K562 (cell line): ENCODE results near the gene TUT4. TPM values are rescaled to one million over a fixed set of nuclear protein-coding genes. Genes with fewer than 3 reads are reported as not detected.

Source experiments
- CBFA2T3 ChIP-seq: fragments of 450-650 bp; IDR thresholded peaks from 2 replicates; pipeline ENCODE4 v1.6.1; 2017
- COPS2 ChIP-seq: fragments of 450-650 bp; conservative IDR thresholded peaks from 2 replicates; pipeline ENCODE4 v1.6.1; 2016; ENCODE audit warnings: mild to moderate bottlenecking, moderate library complexity
- HMGN3 ChIP-seq: IDR thresholded peaks from 2 replicates; pipeline ENCODE4 v1.6.1; 2011; ENCODE audit warnings: borderline replicate concordance, low read depth, mild to moderate bottlenecking, mixed read lengths, low read length; ENCODE audit not compliant: insufficient read length; ENCODE audit errors: extremely low read depth
- IRF1 ChIP-seq: sonication (generic); formaldehyde crosslinking; IDR thresholded peaks from 2 replicates; pipeline ENCODE4 v1.8.0; 2022; ENCODE audit warnings: missing genetic modification reagents, mild to moderate bottlenecking, borderline replicate concordance
- KHSRP ChIP-seq: fragments of 450-650 bp; IDR thresholded peaks from 2 replicates; pipeline ENCODE4 v1.6.1; 2017
- MXD1 ChIP-seq: fragments of 250-450 bp; sonication (Bioruptor Pico); IDR thresholded peaks from 2 replicates; pipeline ENCODE4 v1.8.0; 2021; ENCODE audit warnings: borderline replicate concordance, mild to moderate bottlenecking, moderate library complexity; ENCODE audit not compliant: poor library complexity, severe bottlenecking
- NFATC3 ChIP-seq: fragments of 450-650 bp; IDR thresholded peaks from 2 replicates; pipeline ENCODE4 v1.6.1; 2017; ENCODE audit warnings: mild to moderate bottlenecking
- TAF15 ChIP-seq: fragments of 200-400 bp; formaldehyde crosslinking; IDR thresholded peaks from 2 replicates; pipeline ENCODE4 v1.6.1; 2017; ENCODE audit warnings: mild to moderate bottlenecking, low read depth, low read length, moderate library complexity
- ZNF311 ChIP-seq: fragments of 250-450 bp; sonication (Bioruptor Pico); IDR thresholded peaks from 2 replicates; pipeline ENCODE4 v1.4.0; 2020; ENCODE audit warnings: mild to moderate bottlenecking, moderate library complexity
- polyA plus RNA-seq, 8 experiments: library from polyadenylated mRNA; depleted of rRNA in 4 of 8; stranded (reverse) in 5 of 8; unstranded in 3 of 8; fragments of >200 nt; fragmentation: Nextera tagmentation in 2 of 8; fragmentation: Illumina TruSeq in 1 of 8; extraction: Ambion mirVana in 2 of 8; extraction: Trizol in 1 of 8; gene quantifications; 2 replicates each; pipeline versions ENCODE4 v1.2.1 to v1.2.3, GENCODE V29; 2011 to 2014; ENCODE audit warnings: inconsistent platforms in 1 of 8, missing spikeins in 1 of 8
- total RNA-seq, 7 experiments: library from RNA; depleted of rRNA in 6 of 7; stranded (reverse); fragments of >200 nt in 6 of 7; fragmentation: Illumina TruSeq in 2 of 7; extraction: Trizol in 2 of 7; gene quantifications; 2 replicates each; pipeline versions ENCODE4 v1.2.1 to v1.2.3, GENCODE V29; 2011 to 2021; ENCODE audit warnings: low replicate concordance in 1 of 7
- TF ChIP-seq, protein P1 (sequence below): fragments of 250-450 bp; sonication (Bioruptor Pico); IDR thresholded peaks from 2 replicates; pipeline ENCODE4 v1.4.0; 2020

TUT4 gene
- total and polyA plus RNA-seq, 9 of the 15 experiments (the other 6 are each of a cell fraction or from before 2014, with no cell fraction given) = 15.8 to 53.5 (median 36.7) TPM

DNA sequence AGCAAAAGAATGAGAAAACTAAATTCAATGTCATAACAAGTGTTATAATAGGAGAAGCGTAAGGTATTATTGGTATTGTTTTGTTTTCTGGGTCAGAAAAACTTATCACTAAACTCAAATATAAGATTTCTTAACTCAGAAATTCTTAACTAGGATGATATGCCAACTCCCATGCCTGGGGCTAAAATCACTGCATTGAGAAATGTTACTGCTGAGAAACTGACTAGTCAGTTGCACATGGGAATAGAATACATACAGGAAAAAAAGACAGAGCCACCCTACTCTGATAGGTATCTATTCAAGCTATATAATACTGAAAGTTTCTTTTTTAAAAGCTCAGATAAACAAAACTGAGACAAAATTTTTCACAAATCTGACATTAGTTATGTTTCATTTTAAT, 92.2 kb downstream of the TUT4 start (continued):
- no peak for TF ChIP-seq HMGN3
- TF ChIP-seq TAF15 = no peak
- TF ChIP-seq COPS2 = no peak
- TF ChIP-seq MXD1 (CRISPR knock-in tag) = no peak
- no peak for TF ChIP-seq NFATC3
- TF ChIP-seq KHSRP = no peak
- TF ChIP-seq IRF1 (CRISPR knock-in tag) = no peak
- no peak for TF ChIP-seq ZNF311
- no peak for TF ChIP-seq CBFA2T3
- TF ChIP-seq, protein P1, sequence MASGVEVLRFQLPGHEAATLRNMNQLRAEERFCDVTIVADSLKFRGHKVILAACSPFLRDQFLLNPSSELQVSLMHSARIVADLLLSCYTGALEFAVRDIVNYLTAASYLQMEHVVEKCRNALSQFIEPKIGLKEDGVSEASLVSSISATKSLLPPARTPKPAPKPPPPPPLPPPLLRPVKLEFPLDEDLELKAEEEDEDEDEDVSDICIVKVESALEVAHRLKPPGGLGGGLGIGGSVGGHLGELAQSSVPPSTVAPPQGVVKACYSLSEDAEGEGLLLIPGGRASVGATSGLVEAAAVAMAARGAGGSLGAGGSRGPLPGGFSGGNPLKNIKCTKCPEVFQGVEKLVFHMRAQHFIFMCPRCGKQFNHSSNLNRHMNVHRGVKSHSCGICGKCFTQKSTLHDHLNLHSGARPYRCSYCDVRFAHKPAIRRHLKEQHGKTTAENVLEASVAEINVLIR (CRISPR knock-in tag) = no peak
